GM19324 (cell line): ENCODE measurements around the gene CYS1.
A peak's percentile ranks its signal among the peaks of the same experiment; 100 is the strongest.

Experiments
- ATAC-seq: cut with Tn5 transposase; IDR thresholded peaks from one replicate; pipeline ENCODE4 v1.9.1; 2021; ENCODE audit warnings: mild to moderate bottlenecking, moderate library complexity; ENCODE audit not compliant: unreplicated experiment, low FRiP score

The CYS1 gene

GRCh38 chr2:10052216-10052615, 28.0 kb downstream of the CYS1 start:
- no peak for ATAC-seq

GRCh38 chr2:10048501-10049171, 31.6 kb downstream of the CYS1 start:
- no peak for ATAC-seq

DNA sequence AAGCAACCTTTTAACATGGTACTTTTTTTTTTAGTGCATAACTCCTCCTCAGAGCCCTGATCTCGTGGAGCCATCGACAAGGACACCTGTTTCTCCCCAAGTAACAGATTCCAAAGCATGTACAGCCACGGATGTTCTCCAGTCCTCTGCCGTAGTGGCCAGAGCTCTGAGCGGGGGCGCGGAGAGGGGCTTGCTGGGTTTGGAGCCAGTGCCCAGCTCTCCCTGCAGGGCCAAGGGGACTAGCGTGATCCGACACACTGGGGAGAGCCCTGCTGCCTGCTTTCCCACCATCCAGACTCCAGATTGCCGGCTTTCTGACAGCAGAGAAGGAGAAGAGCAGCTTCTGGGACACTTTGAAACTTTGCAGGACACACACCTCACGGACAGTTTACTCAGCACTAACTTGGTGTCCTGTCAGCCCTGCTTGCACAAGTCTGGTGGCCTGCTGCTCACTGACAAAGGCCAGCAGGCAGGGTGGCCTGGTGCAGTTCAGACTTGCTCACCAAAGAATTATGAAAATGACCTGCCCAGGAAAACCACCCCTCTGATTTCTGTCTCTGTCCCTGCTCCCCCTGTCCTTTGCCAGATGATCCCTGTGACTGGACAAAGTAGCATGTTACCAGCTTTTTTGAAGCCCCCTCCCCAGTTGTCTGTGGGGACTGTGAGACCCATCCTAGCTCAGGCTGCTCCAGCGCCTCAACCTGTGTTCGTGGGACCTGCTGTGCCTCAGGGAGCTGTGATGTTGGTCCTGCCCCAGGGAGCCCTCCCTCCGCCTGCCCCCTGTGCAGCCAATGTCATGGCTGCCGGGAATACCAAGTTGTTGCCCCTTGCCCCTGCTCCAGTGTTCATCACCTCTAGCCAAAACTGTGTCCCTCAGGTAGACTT, 32.4 kb downstream of the CYS1 start:
- no peak for ATAC-seq

- ATAC-seq, result no peak
Measured at GRCh38 chr2:10046931-10047330, 33.3 kb downstream of the CYS1 start.

- ATAC-seq, result no peak
Measured at GRCh38 chr2:10045561-10046355, 34.5 kb downstream of the CYS1 start.

- ATAC-seq, result peak; percentile 61
Measured at GRCh38 chr2:10043906-10044601, 36.2 kb downstream of the CYS1 start.

GRCh38 chr2:10043256-10043905, 36.8 kb downstream of the CYS1 start, which contains the start of gene KLF11:
Gene KLF11, plus strand, starts transcription at chr2:10043550. Its CDS starts 167 bp downstream, at chr2:10043717.
- peak; percentile 79 for ATAC-seq

GRCh38 chr2:10042301-10043161, 37.7 kb downstream of the CYS1 start:
- ATAC-seq, result no peak

- no peak for ATAC-seq
Measured at GRCh38 chr2:10041711-10042110, 38.5 kb downstream of the CYS1 start.

DNA sequence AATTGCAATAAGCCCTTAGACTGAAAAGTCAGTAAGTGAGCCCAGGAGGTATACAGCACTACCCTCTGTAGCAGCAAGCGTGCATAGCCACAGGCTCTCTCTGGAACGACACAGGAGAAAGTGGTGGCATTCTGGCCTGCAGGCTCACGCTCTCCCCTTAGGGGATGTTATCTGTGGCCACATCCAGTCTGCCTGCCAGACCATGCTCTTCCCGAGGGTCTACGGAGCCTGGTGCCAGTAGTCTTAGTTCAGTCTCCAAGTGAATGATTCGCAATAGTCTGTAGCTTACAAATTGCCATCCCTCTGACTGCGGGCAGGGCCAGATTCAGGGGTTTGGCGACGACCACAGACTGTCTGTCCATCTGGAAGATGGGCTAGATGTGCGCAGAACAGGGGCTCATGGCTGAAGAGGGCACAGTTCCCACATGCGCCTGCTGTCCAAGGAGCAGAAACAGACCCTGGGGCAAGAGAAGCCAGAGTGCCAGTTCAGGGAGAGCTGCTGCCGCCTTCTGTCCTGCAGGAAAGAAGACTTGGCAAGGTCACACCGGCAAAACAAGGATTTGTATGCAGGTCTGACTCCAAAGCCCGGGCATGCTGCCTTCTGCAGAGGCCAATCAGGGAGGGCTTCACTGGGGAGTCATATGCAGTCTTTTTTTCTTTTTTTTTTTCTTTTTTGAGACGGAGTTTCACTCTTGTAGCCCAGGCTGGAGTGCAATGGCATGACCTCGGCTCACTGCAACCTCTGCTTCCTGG, 40.4 kb downstream of the CYS1 start:
- no peak for ATAC-seq

GRCh38 chr2:10038716-10039115, 41.5 kb downstream of the CYS1 start:
- no peak for ATAC-seq

GRCh38 chr2:10038123-10038522, 42.1 kb downstream of the CYS1 start:
- no peak for ATAC-seq

GRCh38 chr2:10036095-10036884, 43.9 kb downstream of the CYS1 start:
- no peak for ATAC-seq

- no peak for ATAC-seq
Measured at GRCh38 chr2:10035633-10036032, 44.6 kb downstream of the CYS1 start.

DNA sequence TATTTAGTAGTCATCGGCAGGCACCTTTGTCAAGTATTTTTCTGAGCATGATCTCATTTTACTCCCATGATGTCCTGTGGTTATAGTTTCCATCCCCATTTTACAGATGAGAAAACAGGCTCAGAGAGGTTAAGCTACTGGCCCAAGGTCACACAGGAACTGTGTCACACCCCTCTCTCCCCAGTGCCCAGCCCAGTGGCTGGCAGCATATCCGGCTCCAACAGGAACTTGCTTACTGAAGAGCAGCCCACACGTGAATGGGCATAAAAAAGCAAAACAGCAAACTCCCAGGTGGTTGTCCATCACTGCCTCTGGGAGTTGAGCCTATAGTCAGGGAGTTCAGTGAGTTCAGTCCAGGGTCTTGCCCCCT, 45.2 kb downstream of the CYS1 start:
- ATAC-seq, result no peak

DNA sequence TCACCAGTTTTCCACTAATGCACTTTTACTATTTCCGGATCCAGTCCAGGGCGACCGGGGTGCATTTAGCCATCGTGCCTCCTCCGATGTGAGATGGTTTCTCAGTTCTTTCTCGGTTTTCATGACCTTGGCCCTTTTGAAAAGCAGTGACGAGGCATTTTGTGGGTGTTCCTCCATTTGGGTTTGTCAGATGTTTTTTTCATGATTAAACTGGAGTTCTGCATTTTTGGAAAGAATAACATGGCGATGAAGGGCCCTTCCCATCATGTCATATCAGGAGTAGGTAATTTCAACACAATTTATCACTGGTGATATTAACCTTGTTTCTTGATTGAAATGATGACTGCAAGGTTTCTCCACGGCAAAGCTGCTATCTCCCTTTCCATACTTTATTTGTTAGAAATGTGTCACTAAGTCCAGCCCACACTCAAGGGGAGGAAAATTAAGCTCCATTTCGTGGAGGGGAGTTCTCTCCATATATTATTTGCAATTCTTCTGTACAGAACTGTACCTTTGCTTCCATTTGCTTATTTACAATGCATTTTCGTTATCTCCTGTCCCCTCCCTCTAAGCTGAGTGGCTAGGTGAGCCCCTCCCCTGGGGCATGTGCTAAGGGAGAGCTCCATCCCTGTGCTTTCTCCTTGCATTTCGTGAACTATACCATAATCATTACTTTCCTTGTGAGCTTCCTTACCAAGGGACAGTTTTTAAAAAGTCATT, 45.7 kb downstream of the CYS1 start:
- ATAC-seq, result no peak
